H1 (cell line): ENCODE results near the gene ZNF550. TPM values are rescaled to one million over a fixed set of nuclear protein-coding genes. Genes with fewer than 3 reads are reported as not detected.

Source experiments
- CTCF ChIA-PET: fragments of 300-600 bp; sonication (Branson Sonifier 250); formaldehyde crosslinking; loops from one replicate; lab custom pipeline; 2021; ENCODE audit not compliant: partially characterized antibody; lab: Charles Lee
- POLR2A ChIA-PET: fragments of 300-600 bp; sonication (Branson Sonifier 250); formaldehyde crosslinking; loops from one replicate; lab custom pipeline; 2021; ENCODE audit warnings: inconsistent platforms; ENCODE audit not compliant: partially characterized antibody; lab: Charles Lee
- DNase-seq, 2 experiments: peaks; one replicate each; pipeline versions ENCODE4 v3.0.0 to v3.0.0-alpha.2; 2010 to 2022; ENCODE audit warnings: low spot score in 2 of 2, low read depth in 1 of 2, mixed read lengths in 1 of 2
- FAIRE-seq: peaks from 2 replicates; lab custom pipeline; 2011; peaks lifted over from hg19 to GRCh38; lab: Jason Lieb, UNC
- H2AFZ ChIP-seq: 2 replicates; pipeline ENCODE4 v1.8.1; 2012; ENCODE audit warnings: low read length, inconsistent platforms
- H2AK5ac ChIP-seq: 2 replicates; pipeline ENCODE4 v1.6.1; 2013; ENCODE audit warnings: low read depth, low read length
- H2BK120ac ChIP-seq: replicated peaks from 2 replicates; pipeline ENCODE3; 2013; ENCODE audit warnings: low read depth, low read length, inconsistent platforms
- H2BK12ac ChIP-seq: 2 replicates; pipeline ENCODE4 v1.6.1; 2013; ENCODE audit warnings: low read depth, low read length
- H2BK15ac ChIP-seq: 2 replicates; pipeline ENCODE4 v1.6.1; 2013; ENCODE audit warnings: low read length
- H2BK20ac ChIP-seq: 2 replicates; pipeline ENCODE4 v1.6.1; 2013; ENCODE audit warnings: low read length
- H2BK5ac ChIP-seq: 2 replicates; pipeline ENCODE4 v1.6.1; 2013; ENCODE audit warnings: low read depth, low read length
- H3K14ac ChIP-seq: 2 replicates; pipeline ENCODE4 v1.6.1; 2013; ENCODE audit warnings: inconsistent platforms; ENCODE audit not compliant: insufficient read length
- H3K18ac ChIP-seq: 2 replicates; pipeline ENCODE4 v1.6.1; 2013; ENCODE audit warnings: low read length; ENCODE audit errors: extremely low read depth
- H3K23ac ChIP-seq: 2 replicates; pipeline ENCODE4 v1.6.1; 2013; ENCODE audit warnings: inconsistent platforms; ENCODE audit not compliant: insufficient read length
- H3K23me2 ChIP-seq: 2 replicates; pipeline ENCODE4 v1.6.1; 2013; ENCODE audit warnings: low read depth, low read length
- H3K27ac ChIP-seq: 2 replicates; pipeline ENCODE4 v1.6.1; 2011; ENCODE audit warnings: low read depth, low read length, inconsistent platforms
- H3K27me3 ChIP-seq, 4 experiments: replicated peaks in 1 of 4; 1 replicate in 1 of 4; 2 replicates in 3 of 4; pipeline versions ENCODE4 v1.6.1 to v1.8.1; 2011 to 2013; ENCODE audit warnings: low read length in 3 of 4, mild to moderate bottlenecking in 3 of 4, inconsistent platforms in 2 of 4, mixed read lengths in 2 of 4, moderate library complexity in 1 of 4; ENCODE audit not compliant: control insufficient read depth in 3 of 4, insufficient read depth in 3 of 4; ENCODE audit errors: extremely low read depth in 1 of 4
- H3K36me3 ChIP-seq, 4 experiments: 2 replicates each; pipeline versions ENCODE4 v1.6.1 to v1.8.1; 2011 to 2013; ENCODE audit warnings: mild to moderate bottlenecking in 4 of 4, low read length in 3 of 4, moderate library complexity in 2 of 4, control low read depth in 1 of 4, inconsistent platforms in 1 of 4; ENCODE audit not compliant: insufficient read depth in 4 of 4, control insufficient read depth in 2 of 4
- H3K4ac ChIP-seq: replicated peaks from 2 replicates; pipeline ENCODE3; 2013; ENCODE audit warnings: low read length, low read depth, mixed read lengths, inconsistent platforms; ENCODE audit not compliant: insufficient read length
- H3K4me1 ChIP-seq, 4 experiments: replicated peaks in 1 of 4; 1 replicate in 1 of 4; 2 replicates in 3 of 4; pipeline versions ENCODE4 v1.6.1 to v1.8.1; 2011 to 2013; ENCODE audit warnings: low read length in 3 of 4, inconsistent platforms in 2 of 4, mixed read lengths in 1 of 4; ENCODE audit not compliant: insufficient read depth in 4 of 4, control insufficient read depth in 3 of 4
- H3K4me2 ChIP-seq, 2 experiments: 2 replicates each; pipeline versions ENCODE4 v1.6.1 to v1.8.1; 2011 to 2013; ENCODE audit warnings: low read depth in 2 of 2, low read length in 2 of 2, control low read depth in 1 of 2, inconsistent platforms in 1 of 2, mild to moderate bottlenecking in 1 of 2; ENCODE audit not compliant: insufficient read depth in 1 of 2
- H3K4me3 ChIP-seq, 4 experiments: fragments of 200-600, 300-600 bp in 1 of 4; sonication (generic), shearing (Covaris generic), sonication (Bioruptor Twin) in 1 of 4; 2 replicates each; pipeline versions ENCODE4 v1.5.1 to v1.8.1; 2011 to 2016; ENCODE audit warnings: low read length in 4 of 4, low read depth in 3 of 4, control low read depth in 2 of 4, inconsistent platforms in 2 of 4, mild to moderate bottlenecking in 2 of 4, mixed read lengths in 1 of 4, moderate library complexity in 1 of 4; ENCODE audit not compliant: insufficient read depth in 2 of 4; ENCODE audit errors: extremely low read depth in 1 of 4
- H3K56ac ChIP-seq: replicated peaks from 2 replicates; pipeline ENCODE3; 2013; ENCODE audit warnings: low read depth, mild to moderate bottlenecking, mixed read lengths, low read length, inconsistent platforms; ENCODE audit not compliant: insufficient read length
- H3K79me1 ChIP-seq: 2 replicates; pipeline ENCODE4 v1.6.1; 2013; ENCODE audit warnings: low read depth, low read length, control low read depth
- H3K79me2 ChIP-seq, 2 experiments: 2 replicates each; pipeline versions ENCODE4 v1.6.1 to v1.8.1; 2012 to 2013; ENCODE audit warnings: low read length in 2 of 2, mild to moderate bottlenecking in 2 of 2, inconsistent platforms in 1 of 2; ENCODE audit not compliant: insufficient read depth in 2 of 2, control insufficient read depth in 1 of 2
- H3K9ac ChIP-seq, 4 experiments: replicated peaks in 1 of 4; 1 replicate in 1 of 4; 2 replicates in 3 of 4; pipeline versions ENCODE4 v1.6.1 to v1.8.1; 2011 to 2013; ENCODE audit warnings: low read depth in 3 of 4, low read length in 3 of 4, control low read depth in 2 of 4, mild to moderate bottlenecking in 2 of 4, moderate library complexity in 2 of 4, inconsistent platforms in 1 of 4; ENCODE audit errors: extremely low read depth in 1 of 4
- H3K9me3 ChIP-seq, 2 experiments: 2 replicates each; pipeline versions ENCODE4 v1.6.1 to v1.8.1; 2012 to 2013; ENCODE audit warnings: mild to moderate bottlenecking in 2 of 2, moderate library complexity in 2 of 2, control low read depth in 1 of 2, inconsistent platforms in 1 of 2, low read depth in 1 of 2, low read length in 1 of 2, mixed read lengths in 1 of 2; ENCODE audit not compliant: insufficient read depth in 2 of 2
- H4K20me1 ChIP-seq, 2 experiments: replicated peaks in 1 of 2; 2 replicates each; pipeline versions ENCODE3 to v1.8.1; 2011 to 2013; ENCODE audit warnings: inconsistent platforms in 2 of 2, low read length in 2 of 2, mild to moderate bottlenecking in 1 of 2; ENCODE audit not compliant: insufficient read depth in 2 of 2, control insufficient read depth in 1 of 2
- H4K5ac ChIP-seq: 2 replicates; pipeline ENCODE4 v1.6.1; 2013; ENCODE audit warnings: low read length, low read depth, mixed read lengths, inconsistent platforms; ENCODE audit not compliant: insufficient read length
- H4K8ac ChIP-seq: 2 replicates; pipeline ENCODE4 v1.8.0; 2013; ENCODE audit warnings: mild to moderate bottlenecking, moderate library complexity, low read length, inconsistent platforms; ENCODE audit not compliant: insufficient read depth; ENCODE audit errors: extremely low read depth
- H4K91ac ChIP-seq: replicated peaks from 2 replicates; pipeline ENCODE3; 2013; ENCODE audit warnings: low read length, mixed read lengths, inconsistent platforms; ENCODE audit not compliant: insufficient read length
- BCL11A ChIP-seq, 2 experiments: IDR thresholded peaks; one replicate each; pipeline ENCODE4 v1.6.1; 2011; ENCODE audit warnings: low read depth in 2 of 2, low read length in 2 of 2, mild to moderate bottlenecking in 2 of 2
- CBX5 ChIP-seq: fragments of 300-800, 300-1000 bp; sonication (generic); IDR thresholded peaks from 2 replicates; pipeline ENCODE4 v1.7.1; 2016; ENCODE audit warnings: antibody characterized with exemption, low read length, low read depth
- CEBPB ChIP-seq: IDR thresholded peaks from 2 replicates; pipeline ENCODE4 v1.6.1; 2012; ENCODE audit warnings: low read depth, low read length
- CTBP2 ChIP-seq: IDR thresholded peaks from 2 replicates; pipeline ENCODE4 v1.7.0; 2011; ENCODE audit warnings: borderline replicate concordance, mild to moderate bottlenecking, moderate library complexity, mixed read lengths, low read length; ENCODE audit not compliant: insufficient read depth, insufficient read length
- HDAC2 ChIP-seq, 2 experiments: fragments of 300-600 bp in 1 of 2; sonication (generic) in 1 of 2; IDR thresholded peaks; 2 replicates each; pipeline ENCODE4 v1.6.1; 2011 to 2012; ENCODE audit warnings: low read depth in 2 of 2, low read length in 2 of 2, mild to moderate bottlenecking in 2 of 2, moderate library complexity in 2 of 2, borderline replicate concordance in 1 of 2, inconsistent platforms in 1 of 2
- JUND ChIP-seq: IDR thresholded peaks from 2 replicates; pipeline ENCODE4 v1.6.1; 2011; ENCODE audit warnings: mild to moderate bottlenecking, improper control_type of control experiment, low read length
- NANOG ChIP-seq: IDR thresholded peaks from 2 replicates; pipeline ENCODE4 v1.6.1; 2011; ENCODE audit warnings: low read length, low read depth, mild to moderate bottlenecking, inconsistent platforms; ENCODE audit not compliant: insufficient read depth, poor library complexity, severe bottlenecking
- NRF1 ChIP-seq: IDR thresholded peaks from 2 replicates; pipeline ENCODE4 v1.6.1; 2011; ENCODE audit warnings: mild to moderate bottlenecking, low read depth, low read length, improper control_type of control experiment
- RAD21 ChIP-seq, 2 experiments: IDR thresholded peaks in 1 of 2; conservative IDR thresholded peaks in 1 of 2; 2 replicates each; pipeline ENCODE4 v1.6.1; 2011; ENCODE audit warnings: low read depth in 2 of 2, low read length in 2 of 2, improper control_type of control experiment in 1 of 2, inconsistent platforms in 1 of 2, mild to moderate bottlenecking in 1 of 2, moderate library complexity in 1 of 2
- RFX5 ChIP-seq: IDR thresholded peaks from 2 replicates; pipeline ENCODE4 v1.6.1; 2011; ENCODE audit warnings: low read depth, low read length, improper control_type of control experiment, borderline replicate concordance
- SP1 ChIP-seq: IDR thresholded peaks from 2 replicates; pipeline ENCODE4 v1.6.1; 2011; ENCODE audit warnings: low read depth, low read length
- TAF7 ChIP-seq: optimal IDR thresholded peaks from 2 replicates; pipeline ENCODE3; 2011; ENCODE audit warnings: low read depth, mild to moderate bottlenecking, inconsistent platforms, low read length, moderate library complexity, borderline replicate concordance
- YY1 ChIP-seq: IDR thresholded peaks from 2 replicates; pipeline ENCODE4 v1.6.1; 2011; ENCODE audit warnings: low read depth, mild to moderate bottlenecking, low read length
- polyA plus RNA-seq, 7 experiments: library from polyadenylated mRNA; depleted of rRNA in 3 of 7; stranded (reverse) in 5 of 7; unstranded in 2 of 7; fragments of >200 nt in 5 of 7; fragments of 200-250 nt in 2 of 7; gene quantifications; 1 replicate in 5 of 7; 2 replicates in 1 of 7; 4 replicates in 1 of 7; pipeline versions ENCODE4 v1.2.1 to v1.2.3, GENCODE V29; 2011 to 2013; ENCODE audit warnings: missing spikeins in 2 of 7, mixed read lengths in 2 of 7
- total RNA-seq: library from RNA; stranded (reverse); fragmentation: NEBNext Ultra II Directional; extraction: Animal tissue kit (Norgen Biotek cat#: 25700); gene quantifications from 2 replicates; pipeline ENCODE4 v1.2.1, GENCODE V29; 2021
- TF ChIP-seq, protein P1 (sequence below): IDR thresholded peaks from 2 replicates; pipeline ENCODE4 v1.6.1; 2012; ENCODE audit warnings: inconsistent platforms

ZNF550 gene
- total and polyA plus RNA-seq, 2 of the 8 experiments (the other 6 are each of a cell fraction or from before 2014, with no cell fraction given) = 4.5 to 10.7 TPM

GRCh38 chr19:57511484-57511883 lies 48.2 kb downstream of the ZNF550 start:
- no peak overlapping the region for H2BK12ac ChIP-seq
- DNase-seq (no peak), FAIRE-seq (no peak)
- no peaks in the 10 kb centered on the region for H3K79me2 ChIP-seq
- no peak overlapping the region for H3K23ac ChIP-seq
- ChIA-PET CTCF (no interaction called here), POLR2A (no interaction called here)
- H3K14ac ChIP-seq = no peak overlapping the region
- H3K79me1 ChIP-seq = no peaks in the 10 kb centered on the region
- no peak overlapping the region for H3K4me3 ChIP-seq
- no peak overlapping the region for H2BK120ac ChIP-seq
- H3K36me3 ChIP-seq = peaks cover 9 to 28% (median 15%) of the 10 kb centered on the region in 4 experiments; a peak in 6 of 8 replicates
- no peak overlapping the region for H2AFZ ChIP-seq
- H3K4me1 ChIP-seq = no peaks in the 10 kb centered on the region
- H2BK5ac ChIP-seq = no peak overlapping the region
- no peak overlapping the region for H2BK20ac ChIP-seq
- no peak overlapping the region for H3K4me2 ChIP-seq
- no peak overlapping the region for H4K5ac ChIP-seq
- H3K9ac ChIP-seq = no peak overlapping the region
- H2AK5ac ChIP-seq = no peak overlapping the region
- no peaks in the 10 kb centered on the region for H4K20me1 ChIP-seq
- H3K4ac ChIP-seq = no peak overlapping the region
- no peak overlapping the region for H3K56ac ChIP-seq
- no peak overlapping the region for H4K8ac ChIP-seq
- no peak overlapping the region for H3K18ac ChIP-seq
- H3K27ac ChIP-seq = no peak overlapping the region
- peaks cover 15 to 22% of the 10 kb centered on the region in 2 experiments for H3K9me3 ChIP-seq
- no peak overlapping the region for H4K91ac ChIP-seq
- H3K27me3 ChIP-seq = no peaks in the 10 kb centered on the region
- no peaks in the 10 kb centered on the region for H3K23me2 ChIP-seq
- H2BK15ac ChIP-seq = no peak overlapping the region
- TF ChIP-seq NRF1 = no peak
- no peak for TF ChIP-seq JUND
- TF ChIP-seq NANOG = no peak
- no peak for TF ChIP-seq CEBPB
- no peak for TF ChIP-seq RAD21 (IDR thresholded peaks at IDR 0.05 in 1 of 2, conservative IDR thresholded peaks at IDR 0.05 in 1 of 2; ENCODE audit: low read depth in 2 of 2, low read length in 2 of 2)
- no peak for TF ChIP-seq HDAC2 (IDR thresholded peaks at IDR 0.05; ENCODE audit: borderline replicate concordance in 1 of 2, low read depth in 2 of 2, low read length in 2 of 2)
- no peak for TF ChIP-seq RFX5
- no peak for TF ChIP-seq BCL11A (IDR thresholded peaks at IDR 0.05; ENCODE audit: low read depth in 2 of 2, low read length in 2 of 2)
- TF ChIP-seq, protein P1, sequence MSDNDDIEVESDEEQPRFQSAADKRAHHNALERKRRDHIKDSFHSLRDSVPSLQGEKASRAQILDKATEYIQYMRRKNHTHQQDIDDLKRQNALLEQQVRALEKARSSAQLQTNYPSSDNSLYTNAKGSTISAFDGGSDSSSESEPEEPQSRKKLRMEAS = no peak
- no peak for TF ChIP-seq YY1
- no peak for TF ChIP-seq SP1
- TF ChIP-seq CBX5 = no peak
- no peak for TF ChIP-seq TAF7
- TF ChIP-seq CTBP2 = no peak
